HEK293T (cell line): Measurements from ENCODE around the gene STK24.

ENCODE experiments used
- ARNT ChIP-seq: fragments of 450-650 bp; IDR thresholded peaks from 2 replicates; pipeline ENCODE4 v1.6.1; 2017; ENCODE audit warnings: mild to moderate bottlenecking
- BHLHE40 ChIP-seq: fragments of 450-650 bp; IDR thresholded peaks from 2 replicates; pipeline ENCODE4 v1.6.1; 2016; ENCODE audit warnings: mild to moderate bottlenecking, moderate library complexity, borderline replicate concordance
- FOXA1 ChIP-seq: fragments of 450-650 bp; IDR thresholded peaks from 2 replicates; pipeline ENCODE4 v1.6.1; 2016; ENCODE audit warnings: mild to moderate bottlenecking
- FOXK2 ChIP-seq: fragments of 450-650 bp; IDR thresholded peaks from 2 replicates; pipeline ENCODE4 v1.6.1; 2016; ENCODE audit warnings: mild to moderate bottlenecking
- FOXM1 ChIP-seq: fragments of 450-650 bp; IDR thresholded peaks from 2 replicates; pipeline ENCODE4 v1.6.1; 2017; ENCODE audit warnings: mild to moderate bottlenecking, borderline replicate concordance
- HDGF ChIP-seq: fragments of 450-650 bp; IDR thresholded peaks from 2 replicates; pipeline ENCODE4 v1.6.1; 2017; ENCODE audit warnings: antibody characterized with exemption, borderline replicate concordance
- L3MBTL2 ChIP-seq: fragments of 450-650 bp; conservative IDR thresholded peaks from 2 replicates; pipeline ENCODE4 v1.6.1; 2016; ENCODE audit warnings: mild to moderate bottlenecking
- LEF1 ChIP-seq: fragments of 450-650 bp; IDR thresholded peaks from 2 replicates; pipeline ENCODE4 v1.6.1; 2017; ENCODE audit warnings: mild to moderate bottlenecking, borderline replicate concordance
- NFRKB ChIP-seq: fragments of 450-650 bp; IDR thresholded peaks from 2 replicates; pipeline ENCODE4 v1.6.1; 2016; ENCODE audit warnings: mild to moderate bottlenecking, moderate library complexity
- SP1 ChIP-seq: fragments of 450-650 bp; IDR thresholded peaks from 2 replicates; pipeline ENCODE4 v1.6.1; 2017
- SUZ12 ChIP-seq: fragments of 450-650 bp; IDR thresholded peaks from 2 replicates; pipeline ENCODE4 v1.6.1; 2016; ENCODE audit warnings: mild to moderate bottlenecking
- TARDBP ChIP-seq: fragments of 450-650 bp; IDR thresholded peaks from 2 replicates; pipeline ENCODE4 v1.6.1; 2016
- ZNF384 ChIP-seq: fragments of 450-650 bp; IDR thresholded peaks from 2 replicates; pipeline ENCODE4 v1.6.1; 2016
- TF ChIP-seq, protein P1 (sequence below): fragments of 450-650 bp; IDR thresholded peaks from 2 replicates; pipeline ENCODE4 v1.6.1; 2016

DNA sequence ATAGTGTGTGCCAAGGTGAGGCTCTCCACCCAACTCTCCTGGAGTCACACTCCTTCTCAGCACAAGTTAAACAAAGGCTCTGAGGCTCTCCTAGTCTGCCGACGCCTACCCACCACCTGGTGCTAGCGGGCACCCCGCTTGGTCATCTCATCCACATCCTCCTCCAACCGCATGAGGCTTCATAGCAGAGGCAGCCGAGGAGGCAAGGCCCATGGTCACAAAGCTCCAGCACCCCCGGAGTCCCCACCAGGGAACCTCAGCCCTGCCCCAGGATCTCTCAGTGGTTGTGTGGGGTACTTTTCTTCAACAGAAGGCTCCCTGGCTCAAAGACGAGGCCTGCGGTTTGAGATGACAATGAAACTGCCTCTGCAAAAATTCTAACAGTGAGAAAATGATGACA is 43.0 kb downstream of the STK24 start:
- no peak for TF ChIP-seq TARDBP
- TF ChIP-seq SUZ12: no peak
- no peak for TF ChIP-seq BHLHE40
- no peak for TF ChIP-seq FOXA1
- no peak for TF ChIP-seq SP1
- TF ChIP-seq, protein P1, sequence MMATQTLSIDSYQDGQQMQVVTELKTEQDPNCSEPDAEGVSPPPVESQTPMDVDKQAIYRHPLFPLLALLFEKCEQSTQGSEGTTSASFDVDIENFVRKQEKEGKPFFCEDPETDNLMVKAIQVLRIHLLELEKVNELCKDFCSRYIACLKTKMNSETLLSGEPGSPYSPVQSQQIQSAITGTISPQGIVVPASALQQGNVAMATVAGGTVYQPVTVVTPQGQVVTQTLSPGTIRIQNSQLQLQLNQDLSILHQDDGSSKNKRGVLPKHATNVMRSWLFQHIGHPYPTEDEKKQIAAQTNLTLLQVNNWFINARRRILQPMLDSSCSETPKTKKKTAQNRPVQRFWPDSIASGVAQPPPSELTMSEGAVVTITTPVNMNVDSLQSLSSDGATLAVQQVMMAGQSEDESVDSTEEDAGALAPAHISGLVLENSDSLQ: no peak
- TF ChIP-seq HDGF: no peak
- no peak for TF ChIP-seq FOXK2
- TF ChIP-seq FOXM1: no peak
- TF ChIP-seq ARNT: no peak
- no peak for TF ChIP-seq ZNF384
- TF ChIP-seq NFRKB: no peak
- TF ChIP-seq LEF1: no peak
- no peak for TF ChIP-seq L3MBTL2
